COLO829 (cell line): Measurements from ENCODE around the gene SNRNP48.

Source experiments
- DNase-seq: peaks from one replicate; pipeline ENCODE4 v3.0.0; 2012; ENCODE audit warnings: low spot score

The SNRNP48 gene

GRCh38 chr6:7559651-7560385 is 30.2 kb upstream of the SNRNP48 start:
- peak; percentile 73 for DNase-seq

- DNase-seq: no peak
These were observed 28.6 kb upstream of the SNRNP48 start for GRCh38 chr6:7561153-7561964.

- DNase-seq: no peak
These were observed 27.2 kb upstream of the SNRNP48 start for GRCh38 chr6:7562769-7563168.

GRCh38 chr6:7566107-7566506 is 23.9 kb upstream of the SNRNP48 start:
- DNase-seq: no peak

- DNase-seq: no peak
These were observed 23.3 kb upstream of the SNRNP48 start for GRCh38 chr6:7566617-7567173.

GRCh38 chr6:7568021-7568420 is 22.0 kb upstream of the SNRNP48 start:
- peak; percentile 59 for DNase-seq

GRCh38 chr6:7569082-7569481 is 20.9 kb upstream of the SNRNP48 start:
- no peak for DNase-seq

GRCh38 chr6:7572213-7572943 is 17.6 kb upstream of the SNRNP48 start:
- DNase-seq: no peak

GRCh38 chr6:7574500-7574899 is 15.5 kb upstream of the SNRNP48 start:
- no peak for DNase-seq

- DNase-seq: no peak
These were observed 11.5 kb upstream of the SNRNP48 start for GRCh38 chr6:7578516-7578915.

- DNase-seq: no peak
These were observed 11.1 kb upstream of the SNRNP48 start for GRCh38 chr6:7578931-7579330.

- no peak for DNase-seq
These were observed 10.1 kb upstream of the SNRNP48 start for GRCh38 chr6:7579851-7580250.

- no peak for DNase-seq
These were observed 9.5 kb upstream of the SNRNP48 start for GRCh38 chr6:7580537-7580926.

- no peak for DNase-seq
These were observed 8.9 kb upstream of the SNRNP48 start for GRCh38 chr6:7580927-7581618.

- no peak for DNase-seq
These were observed 4.6 kb upstream of the SNRNP48 start for GRCh38 chr6:7585287-7585930.

- no peak for DNase-seq
These were observed 2.3 kb upstream of the SNRNP48 start for GRCh38 chr6:7587631-7588100.

GRCh38 chr6:7588506-7588905 is 1.5 kb upstream of the SNRNP48 start:
- no peak for DNase-seq

GRCh38 chr6:7589221-7589620 is 777 bp upstream of the SNRNP48 start:
- DNase-seq: no peak

GRCh38 chr6:7590918-7591302 is 912 bp downstream of the SNRNP48 start:
- no peak for DNase-seq

- DNase-seq: no peak
These were observed 1.8 kb downstream of the SNRNP48 start for GRCh38 chr6:7591770-7592169.

- no peak for DNase-seq
These were observed 3.2 kb downstream of the SNRNP48 start for GRCh38 chr6:7593229-7593628.
